Left ventricle myocardium inferior (tissue), 1 donor: ENCODE data around the gene SLC36A4. TPM values are rescaled to one million over a fixed set of nuclear protein-coding genes. Genes with fewer than 3 reads are reported as not detected.
"Not testable (repeated sequence)": the region's sequence is repeated elsewhere in the genome, so short reads cannot be mapped to it uniquely, and the experiment has no call there.

Experiments
- DNase-seq: peaks from one replicate; pipeline ENCODE4 v3.0.0-alpha.2; 2020
- H3K27ac ChIP-seq: fragments of 200-600 bp; replicated peaks from 2 replicates; pipeline ENCODE4 v1.8.0; 2021
- H3K27me3 ChIP-seq: fragments of 200-600 bp; 2 replicates; pipeline ENCODE4 v1.8.0; 2021; ENCODE audit warnings: low read depth
- H3K36me3 ChIP-seq: fragments of 200-600 bp; 2 replicates; pipeline ENCODE4 v1.8.0; 2021
- H3K4me1 ChIP-seq: fragments of 200-600 bp; 2 replicates; pipeline ENCODE4 v1.8.0; 2021
- H3K4me3 ChIP-seq: fragments of 200-600 bp; 2 replicates; pipeline ENCODE4 v1.8.0; 2021; ENCODE audit warnings: mild to moderate bottlenecking, moderate library complexity
- H3K9me3 ChIP-seq: fragments of 200-600 bp; replicated peaks from 2 replicates; pipeline ENCODE4 v1.8.0; 2021
- intact Hi-C: fragments of 100-400 bp; cut with micrococcal nuclease; formaldehyde crosslinking; loops from one replicate; pipeline ENCODE4 v1.11.0; 2022
- total RNA-seq: library from RNA; stranded (reverse); fragmentation: NEBNext Ultra II Directional; extraction: Animal tissue kit (Norgen Biotek cat#: 25700); gene quantifications from one replicate; pipeline ENCODE4 v1.2.1, GENCODE V29; 2021
- TF ChIP-seq, protein P1 (sequence below): fragments of 200-600 bp; IDR thresholded peaks from 2 replicates; pipeline ENCODE4 v1.8.0; 2021; ENCODE audit warnings: antibody characterized with exemption, mild to moderate bottlenecking, borderline replicate concordance
- donor health status: DM: no; HTN: yes; CAD: no; lungs with severe emphysema.

SLC36A4 gene
- total RNA-seq, 1 donor from 2014 or later = 7.1 TPM

DNA sequence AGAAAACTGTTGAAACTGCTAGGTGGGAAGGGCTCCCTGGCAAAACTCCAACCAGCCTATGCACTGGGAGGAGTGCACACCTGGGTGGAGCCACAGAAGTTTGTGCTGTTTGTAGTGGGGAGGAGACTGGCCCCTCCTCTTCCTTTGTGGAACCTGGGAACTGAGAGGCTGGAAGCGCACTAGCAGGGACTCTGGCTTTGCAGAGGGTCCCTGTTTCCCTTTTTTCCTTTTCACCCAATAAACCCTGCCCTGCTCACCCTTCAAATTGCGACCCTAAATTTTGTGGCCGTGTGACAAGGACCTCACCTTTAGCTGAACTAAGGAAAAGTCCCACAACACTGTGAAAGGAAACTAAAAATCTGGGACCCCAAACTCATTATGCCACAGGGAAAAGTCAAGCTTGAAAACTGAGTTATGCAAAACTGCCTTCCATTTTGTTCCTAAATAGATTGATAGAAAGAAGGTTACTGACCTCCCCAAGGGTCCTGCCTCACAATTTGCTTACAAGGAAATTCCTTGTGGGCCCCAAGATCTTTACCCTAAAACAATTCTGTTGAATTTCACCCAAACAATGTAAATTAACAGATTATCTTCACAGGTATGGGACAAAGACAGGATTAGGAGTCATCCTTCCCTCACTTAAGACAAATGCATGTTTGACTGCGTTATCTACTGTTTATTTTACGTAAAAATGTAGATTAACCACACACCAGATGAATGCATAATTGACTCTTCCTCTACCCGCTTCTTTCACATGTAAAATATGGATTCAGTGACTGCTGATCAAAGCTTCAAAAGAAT, 81.0 kb downstream of the SLC36A4 start:
- Histone ChIP-seq H3K4me3 (no peak overlapping the region), H3K36me3 (no peaks in the 10 kb centered on the region), H3K4me1 (no peaks in the 10 kb centered on the region), H3K27me3 (peaks cover 19% of the 10 kb centered on the region), H3K27ac (no peak overlapping the region), H3K9me3 (no peaks in the 10 kb centered on the region)
- intact Hi-C loops = no loop called here
- DNase-seq = no peak
- TF ChIP-seq, protein P1, sequence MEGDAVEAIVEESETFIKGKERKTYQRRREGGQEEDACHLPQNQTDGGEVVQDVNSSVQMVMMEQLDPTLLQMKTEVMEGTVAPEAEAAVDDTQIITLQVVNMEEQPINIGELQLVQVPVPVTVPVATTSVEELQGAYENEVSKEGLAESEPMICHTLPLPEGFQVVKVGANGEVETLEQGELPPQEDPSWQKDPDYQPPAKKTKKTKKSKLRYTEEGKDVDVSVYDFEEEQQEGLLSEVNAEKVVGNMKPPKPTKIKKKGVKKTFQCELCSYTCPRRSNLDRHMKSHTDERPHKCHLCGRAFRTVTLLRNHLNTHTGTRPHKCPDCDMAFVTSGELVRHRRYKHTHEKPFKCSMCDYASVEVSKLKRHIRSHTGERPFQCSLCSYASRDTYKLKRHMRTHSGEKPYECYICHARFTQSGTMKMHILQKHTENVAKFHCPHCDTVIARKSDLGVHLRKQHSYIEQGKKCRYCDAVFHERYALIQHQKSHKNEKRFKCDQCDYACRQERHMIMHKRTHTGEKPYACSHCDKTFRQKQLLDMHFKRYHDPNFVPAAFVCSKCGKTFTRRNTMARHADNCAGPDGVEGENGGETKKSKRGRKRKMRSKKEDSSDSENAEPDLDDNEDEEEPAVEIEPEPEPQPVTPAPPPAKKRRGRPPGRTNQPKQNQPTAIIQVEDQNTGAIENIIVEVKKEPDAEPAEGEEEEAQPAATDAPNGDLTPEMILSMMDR = no peak

DNA sequence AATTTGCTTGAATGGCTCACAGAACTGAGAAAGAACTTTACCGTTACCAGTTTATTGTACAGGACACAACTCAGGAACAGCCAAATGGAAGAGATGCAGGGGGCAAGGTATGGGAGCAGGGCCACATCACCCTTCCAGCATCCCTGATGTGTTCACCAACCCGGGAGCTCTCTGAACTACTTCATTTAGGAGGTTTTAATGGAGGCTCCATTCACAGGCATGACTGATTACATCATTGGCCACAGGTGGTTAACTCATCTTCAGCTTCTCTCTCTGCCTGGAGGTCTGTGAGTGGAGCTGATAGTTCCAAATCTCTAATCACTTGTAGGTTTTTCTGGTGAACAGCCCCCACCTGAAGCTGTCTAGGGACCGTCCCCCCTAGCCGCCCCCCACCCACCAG, 83.5 kb downstream of the SLC36A4 start:
- Histone ChIP-seq H3K4me1 (no peaks in the 10 kb centered on the region), H3K27ac (no peak overlapping the region), H3K27me3 (peaks cover 19% of the 10 kb centered on the region), H3K36me3 (no peaks in the 10 kb centered on the region), H3K4me3 (no peak overlapping the region), H3K9me3 (no peaks in the 10 kb centered on the region)
- no peak for DNase-seq
- intact Hi-C loops = no loop called here
- TF ChIP-seq, protein P1 = no peak

DNA sequence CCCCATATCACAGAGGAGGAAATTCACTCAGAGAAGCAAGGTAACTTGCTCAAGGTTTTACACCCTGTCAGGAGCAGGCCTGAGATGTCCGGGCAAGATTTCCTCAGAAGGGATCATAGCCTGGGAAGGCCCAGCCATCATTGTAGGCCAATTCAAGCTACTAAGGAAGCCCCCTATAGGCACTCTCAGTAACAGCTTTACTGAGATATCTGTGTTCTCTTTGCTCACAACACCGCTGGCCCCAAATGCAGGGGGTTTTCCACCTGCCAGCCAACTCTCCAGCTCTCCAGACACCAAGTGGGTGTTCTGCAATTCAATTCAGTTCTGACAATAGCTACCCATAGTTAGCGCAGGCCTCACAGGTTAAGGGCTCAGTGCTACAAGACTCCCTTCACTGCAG, 84.0 kb downstream of the SLC36A4 start:
- DNase-seq = no peak
- peaks cover 16% of the 10 kb centered on the region for H3K27me3 ChIP-seq
- H3K4me3 ChIP-seq = no peak overlapping the region
- H3K36me3 ChIP-seq = no peaks in the 10 kb centered on the region
- intact Hi-C loops = no loop called here
- no peaks in the 10 kb centered on the region for H3K9me3 ChIP-seq
- TF ChIP-seq, protein P1 = no peak
- no peak overlapping the region for H3K27ac ChIP-seq
- H3K4me1 ChIP-seq = no peaks in the 10 kb centered on the region

- intact Hi-C loops, H3K4me1 ChIP-seq, DNase-seq, H3K4me3 ChIP-seq, H3K9me3 ChIP-seq, H3K27me3 ChIP-seq, H3K36me3 ChIP-seq, H3K27ac ChIP-seq: not testable (repeated sequence)
Measured at GRCh38 chr11:93111147-93111546, 86.6 kb downstream of the SLC36A4 start.

DNA sequence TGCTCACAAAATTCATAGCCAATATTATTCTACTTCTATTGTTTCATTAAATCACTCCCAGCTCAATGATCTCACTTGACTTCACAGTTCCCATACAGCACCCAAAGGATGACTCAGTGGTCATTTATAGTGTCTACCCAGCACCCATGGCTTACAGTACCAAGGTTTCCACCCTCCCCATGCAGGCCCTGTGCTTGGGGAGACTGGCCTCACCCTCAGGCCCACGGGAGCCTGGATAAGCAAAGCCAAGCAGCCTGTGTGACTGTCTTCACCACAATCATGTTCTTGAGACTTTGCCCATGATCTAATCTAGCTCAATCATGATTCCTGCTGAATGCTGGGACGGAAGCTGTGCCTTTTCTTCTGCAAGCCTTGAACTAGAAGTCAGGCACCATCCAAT, 97.6 kb downstream of the SLC36A4 start:
- intact Hi-C loops = no loop called here
- no peaks in the 10 kb centered on the region for H3K36me3 ChIP-seq
- no peak for DNase-seq
- H3K9me3 ChIP-seq = peaks cover 38% of the 10 kb centered on the region
- TF ChIP-seq, protein P1 = no peak
- no peak overlapping the region for H3K27ac ChIP-seq
- H3K4me1 ChIP-seq = no peaks in the 10 kb centered on the region
- no peak overlapping the region for H3K4me3 ChIP-seq
- H3K27me3 ChIP-seq = no peaks in the 10 kb centered on the region

DNA sequence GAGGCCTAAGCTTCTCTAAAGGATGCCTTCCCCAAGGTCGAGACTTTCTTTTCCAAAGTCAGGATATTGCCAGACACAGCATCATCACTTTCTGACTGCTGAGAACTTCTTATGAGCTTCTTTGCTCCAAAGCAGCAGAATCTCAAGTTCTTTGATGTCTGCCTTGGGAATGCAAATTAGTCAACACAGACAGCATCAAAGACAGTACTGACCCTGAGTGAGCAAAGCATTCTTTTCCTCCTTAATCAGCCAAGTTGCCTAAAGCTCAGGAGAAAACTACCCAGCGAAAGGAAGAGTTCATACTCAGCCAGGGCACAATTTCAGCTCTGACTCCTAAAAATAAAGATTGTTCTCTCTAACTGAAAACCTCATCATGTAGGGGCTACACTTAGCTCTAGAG, 98.0 kb downstream of the SLC36A4 start:
- no peaks in the 10 kb centered on the region for H3K36me3 ChIP-seq
- peaks cover 42% of the 10 kb centered on the region for H3K9me3 ChIP-seq
- H3K27me3 ChIP-seq = no peaks in the 10 kb centered on the region
- H3K27ac ChIP-seq = no peak overlapping the region
- H3K4me1 ChIP-seq = no peaks in the 10 kb centered on the region
- DNase-seq = no peak
- no peak overlapping the region for H3K4me3 ChIP-seq
- TF ChIP-seq, protein P1 = no peak
- intact Hi-C loops = no loop called here
